Liver (tissue), 3 donors: ENCODE results near the gene RAVER1.

Source experiments
- EGR1 ChIP-seq, 2 donors: IDR thresholded peaks; 2 replicates each; pipeline ENCODE4 v1.6.1; 2016 to 2018; ENCODE audit warnings: antibody characterized with exemption in 2 of 2, low read depth in 2 of 2
- FOXA1 ChIP-seq: IDR thresholded peaks from 2 replicates; pipeline ENCODE4 v1.6.1; 2016; ENCODE audit warnings: antibody characterized with exemption
- GABPA ChIP-seq, 2 donors: IDR thresholded peaks in 1 of 2; conservative IDR thresholded peaks in 1 of 2; 2 replicates each; pipeline ENCODE4 v1.6.1; 2016; ENCODE audit warnings: antibody characterized with exemption in 2 of 2, mild to moderate bottlenecking in 1 of 2, moderate library complexity in 1 of 2
- JUND ChIP-seq, 2 donors: IDR thresholded peaks; 2 replicates each; pipeline ENCODE4 v1.6.1; 2016; ENCODE audit warnings: antibody characterized with exemption in 2 of 2
- NR2F2 ChIP-seq: IDR thresholded peaks from 2 replicates; pipeline ENCODE4 v1.6.1; 2016; ENCODE audit warnings: antibody characterized with exemption
- RXRA ChIP-seq, 2 donors: IDR thresholded peaks; 2 replicates each; pipeline ENCODE4 v1.6.1; 2017 to 2018; ENCODE audit warnings: antibody characterized with exemption in 2 of 2, mild to moderate bottlenecking in 1 of 2
- SP1 ChIP-seq: IDR thresholded peaks from 2 replicates; pipeline ENCODE4 v1.6.1; 2018; ENCODE audit warnings: antibody characterized with exemption, mild to moderate bottlenecking
- TAF1 ChIP-seq: conservative IDR thresholded peaks from 2 replicates; pipeline ENCODE4 v1.6.1; 2016; ENCODE audit warnings: antibody characterized with exemption, mild to moderate bottlenecking
- YY1 ChIP-seq: IDR thresholded peaks from 2 replicates; pipeline ENCODE4 v1.6.1; 2016; ENCODE audit warnings: antibody characterized with exemption, mild to moderate bottlenecking
- ZBTB33 ChIP-seq: IDR thresholded peaks from 2 replicates; pipeline ENCODE4 v1.6.1; 2016; ENCODE audit warnings: antibody characterized with exemption
- TF ChIP-seq, protein P1 (sequence below): fragments of 150-350 bp; IDR thresholded peaks from 2 replicates; pipeline ENCODE4 v1.5.1; 2017; ENCODE audit warnings: improper control_type of control experiment, low read depth, low read length; ENCODE audit not compliant: missing input control
- TF ChIP-seq, protein P2 (sequence below): IDR thresholded peaks from 2 replicates; pipeline ENCODE4 v1.6.1; 2016; ENCODE audit warnings: antibody characterized with exemption
- donor health status: healthy.
- donor health status: healthy.

DNA sequence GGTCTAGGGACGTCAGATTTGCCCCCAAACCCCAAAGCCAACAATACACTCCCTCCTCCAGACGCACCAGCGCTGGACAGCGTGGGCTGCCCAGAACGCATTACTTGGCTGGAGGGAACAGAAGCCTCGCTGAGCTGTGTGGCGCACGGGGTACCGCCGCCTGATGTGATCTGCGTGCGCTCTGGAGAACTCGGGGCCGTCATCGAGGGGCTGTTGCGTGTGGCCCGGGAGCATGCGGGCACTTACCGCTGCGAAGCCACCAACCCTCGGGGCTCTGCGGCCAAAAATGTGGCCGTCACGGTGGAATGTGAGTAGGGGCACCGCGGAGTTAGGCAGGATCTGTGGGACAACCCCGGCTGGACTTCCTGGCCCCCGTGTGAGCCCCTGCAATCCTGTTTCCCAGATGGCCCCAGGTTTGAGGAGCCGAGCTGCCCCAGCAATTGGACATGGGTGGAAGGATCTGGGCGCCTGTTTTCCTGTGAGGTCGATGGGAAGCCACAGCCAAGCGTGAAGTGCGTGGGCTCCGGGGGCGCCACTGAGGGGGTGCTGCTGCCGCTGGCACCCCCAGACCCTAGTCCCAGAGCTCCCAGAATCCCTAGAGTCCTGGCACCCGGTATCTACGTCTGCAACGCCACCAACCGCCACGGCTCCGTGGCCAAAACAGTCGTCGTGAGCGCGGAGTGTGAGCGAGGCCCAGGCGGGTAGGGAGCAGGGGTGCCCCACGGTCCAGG is 39.5 kb downstream of the RAVER1 start:
- TF ChIP-seq, protein P1, sequence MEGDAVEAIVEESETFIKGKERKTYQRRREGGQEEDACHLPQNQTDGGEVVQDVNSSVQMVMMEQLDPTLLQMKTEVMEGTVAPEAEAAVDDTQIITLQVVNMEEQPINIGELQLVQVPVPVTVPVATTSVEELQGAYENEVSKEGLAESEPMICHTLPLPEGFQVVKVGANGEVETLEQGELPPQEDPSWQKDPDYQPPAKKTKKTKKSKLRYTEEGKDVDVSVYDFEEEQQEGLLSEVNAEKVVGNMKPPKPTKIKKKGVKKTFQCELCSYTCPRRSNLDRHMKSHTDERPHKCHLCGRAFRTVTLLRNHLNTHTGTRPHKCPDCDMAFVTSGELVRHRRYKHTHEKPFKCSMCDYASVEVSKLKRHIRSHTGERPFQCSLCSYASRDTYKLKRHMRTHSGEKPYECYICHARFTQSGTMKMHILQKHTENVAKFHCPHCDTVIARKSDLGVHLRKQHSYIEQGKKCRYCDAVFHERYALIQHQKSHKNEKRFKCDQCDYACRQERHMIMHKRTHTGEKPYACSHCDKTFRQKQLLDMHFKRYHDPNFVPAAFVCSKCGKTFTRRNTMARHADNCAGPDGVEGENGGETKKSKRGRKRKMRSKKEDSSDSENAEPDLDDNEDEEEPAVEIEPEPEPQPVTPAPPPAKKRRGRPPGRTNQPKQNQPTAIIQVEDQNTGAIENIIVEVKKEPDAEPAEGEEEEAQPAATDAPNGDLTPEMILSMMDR: no peak
- TF ChIP-seq ZBTB33 (no peak), RXRA (IDR thresholded peaks at IDR 0.05) (no peak), TAF1 (no peak), GABPA (IDR thresholded peaks at IDR 0.05 in 1 of 2, conservative IDR thresholded peaks at IDR 0.05 in 1 of 2) (no peak), JUND (IDR thresholded peaks at IDR 0.05) (no peak), SP1 (no peak), NR2F2 (no peak), EGR1 (IDR thresholded peaks at IDR 0.05; ENCODE audit: low read depth in 2 of 2) (no peak), FOXA1 (no peak), YY1 (no peak)
- TF ChIP-seq, protein P2, sequence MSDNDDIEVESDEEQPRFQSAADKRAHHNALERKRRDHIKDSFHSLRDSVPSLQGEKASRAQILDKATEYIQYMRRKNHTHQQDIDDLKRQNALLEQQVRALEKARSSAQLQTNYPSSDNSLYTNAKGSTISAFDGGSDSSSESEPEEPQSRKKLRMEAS: no peak
